ENCODE measurements around the gene SRGAP3. TPM values are rescaled to one million over a fixed set of nuclear protein-coding genes. Genes with fewer than 3 reads are reported as not detected.
"Not testable (repeated sequence)": the region's sequence is repeated elsewhere in the genome, so short reads cannot be mapped to it uniquely, and the experiment has no call there.

Gene SRGAP3
- 1 to 10 TPM; 1.7 to 3.4 TPM for total RNA-seq
- long read RNA-seq, donor 1, partial matches to known transcripts = 1 of 3 reads
- long read RNA-seq, donor 1, other reads (novel, unspliced or antisense) = 2 of 3 reads
- long read RNA-seq, donor 2, partial matches to known transcripts = 2 of 2 reads
- long read RNA-seq, donor 2, other reads (novel, unspliced or antisense) = 0 of 2 reads

DNA sequence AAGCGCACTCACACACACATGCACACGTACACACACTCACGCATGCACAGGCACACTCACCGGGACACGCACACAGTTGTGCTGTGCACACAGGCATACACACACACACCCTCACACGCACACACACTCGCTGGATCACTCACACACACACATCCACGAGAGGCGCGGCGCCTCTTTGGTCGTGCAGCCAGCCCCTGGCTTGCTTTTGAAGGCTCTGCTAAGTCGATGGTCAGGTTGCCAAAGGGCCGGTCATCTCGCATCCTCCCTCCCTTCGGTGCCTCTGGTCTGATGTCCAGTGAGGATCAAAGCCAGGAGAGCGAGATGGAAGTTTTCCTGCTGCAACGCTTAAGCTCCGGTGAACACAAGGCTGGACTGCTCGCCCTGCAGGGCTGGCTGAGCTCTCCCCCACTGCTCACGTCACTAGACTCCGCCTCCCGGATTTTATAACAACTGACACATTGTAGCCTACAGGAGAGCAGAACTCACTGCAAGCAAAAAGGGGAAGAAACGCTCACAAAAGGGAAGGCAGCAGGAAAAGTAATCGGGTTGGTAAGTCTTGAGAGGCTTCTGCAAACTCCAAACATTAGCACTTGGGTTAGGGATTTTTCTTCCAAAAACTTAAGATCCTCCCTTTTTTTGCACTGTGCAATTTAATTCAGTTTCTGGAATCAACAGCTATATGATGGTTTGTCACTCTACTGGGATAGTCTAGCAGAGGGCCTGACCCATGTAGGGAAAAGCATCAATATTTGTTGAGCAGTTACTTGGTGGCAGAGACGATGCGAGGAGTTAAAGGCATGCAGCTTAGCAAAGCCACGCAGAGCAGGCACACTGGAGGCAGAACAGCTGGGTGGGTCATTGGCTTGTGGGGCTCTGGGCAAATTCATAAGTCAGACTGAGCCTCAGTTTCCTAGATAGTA lies at the start of gene SRGAP3:
Gene SRGAP3 (minus strand): TSS at position 374 of the 920 bp plus-strand sequence. CDS start 695 bp downstream, outside the sequence.
- intact Hi-C loops (cut with DNase I) = no loop called here
- peak; percentile 94 for DNase-seq (ENCODE audit: low spot score)

DNA sequence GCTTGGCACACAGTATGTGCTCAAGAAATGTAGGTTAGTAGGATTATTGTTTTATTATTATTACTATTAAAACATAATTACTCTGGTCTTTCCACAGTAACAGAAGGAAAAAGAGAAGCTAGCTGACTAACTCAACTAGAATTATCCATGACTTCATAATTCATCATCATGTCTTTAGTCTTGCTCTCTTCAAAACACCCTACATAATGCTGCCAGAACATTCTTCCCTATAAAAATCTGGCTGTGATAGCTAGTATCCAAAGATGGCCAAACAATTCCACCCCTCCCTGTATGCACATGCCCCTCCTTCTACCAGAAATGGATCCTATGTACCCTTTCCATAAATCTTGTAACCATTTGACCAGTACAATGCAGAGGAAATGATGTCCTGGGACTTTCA lies 48.8 kb upstream of the SRGAP3 start:
- intact Hi-C loops (cut with DNase I) = no loop called here
- no peak for DNase-seq (ENCODE audit: low spot score)

DNA sequence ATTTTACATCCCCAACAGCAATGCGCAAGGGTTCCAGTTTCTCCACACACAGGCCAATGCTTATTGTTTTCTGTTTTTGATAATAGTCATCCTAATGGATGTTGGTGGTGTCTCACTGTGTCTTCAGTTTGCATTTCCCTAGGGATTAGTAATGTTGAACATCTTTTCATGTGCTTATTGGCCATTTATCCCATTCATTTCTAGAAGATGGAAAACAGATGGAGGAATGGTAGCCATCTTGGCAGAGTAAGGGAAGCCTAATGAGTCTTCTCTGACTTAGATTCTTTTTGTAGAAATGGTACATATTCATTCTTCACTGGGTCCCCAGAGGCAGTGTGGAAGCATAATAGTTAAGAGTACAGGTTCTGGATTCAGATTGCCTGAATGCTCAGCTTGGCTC lies 46.8 kb upstream of the SRGAP3 start:
- intact Hi-C loops (cut with DNase I) = no loop called here
- DNase-seq (ENCODE audit: low spot score) = no peak

DNA sequence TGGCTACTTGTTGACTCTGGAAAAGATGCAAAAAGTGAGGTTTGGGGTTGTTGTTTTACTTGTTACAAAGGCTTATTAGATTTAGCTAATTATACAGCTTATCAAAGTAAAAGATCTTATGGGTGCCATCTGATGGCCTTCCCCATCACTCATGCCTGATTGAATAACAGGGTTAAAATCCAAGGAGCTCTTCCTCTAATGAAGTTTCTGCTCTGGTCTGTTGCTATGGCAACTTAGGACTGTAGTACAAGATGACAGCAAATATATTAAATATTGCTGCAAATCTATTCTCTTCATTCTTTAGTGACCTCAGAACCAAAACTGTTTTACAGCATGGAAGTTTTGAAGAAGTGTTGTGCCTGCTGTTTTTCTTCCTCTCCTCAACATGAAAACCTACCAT lies 45.6 kb upstream of the SRGAP3 start:
- no peak for DNase-seq (ENCODE audit: low spot score)
- intact Hi-C loops (cut with DNase I) = no loop called here

DNA sequence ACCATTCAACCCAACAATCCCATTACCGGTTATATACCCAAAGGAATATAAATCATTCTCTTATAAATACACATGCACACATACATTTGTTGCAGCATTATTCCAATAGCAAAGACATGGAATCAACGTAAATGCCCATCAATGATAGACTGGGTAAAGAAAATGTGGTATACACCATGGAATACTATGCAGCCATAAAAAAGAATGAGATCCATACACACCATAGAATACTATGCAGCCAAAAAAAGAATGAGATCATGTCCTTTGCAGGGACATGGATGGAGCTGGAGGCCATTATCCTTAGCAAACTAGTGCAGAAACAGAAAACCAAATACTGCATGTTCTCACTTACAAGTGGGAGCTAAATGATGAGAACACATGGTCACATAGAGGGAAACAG lies 44.5 kb upstream of the SRGAP3 start:
- DNase-seq (ENCODE audit: low spot score); intact Hi-C loops (cut with DNase I): not testable (repeated sequence)

DNA sequence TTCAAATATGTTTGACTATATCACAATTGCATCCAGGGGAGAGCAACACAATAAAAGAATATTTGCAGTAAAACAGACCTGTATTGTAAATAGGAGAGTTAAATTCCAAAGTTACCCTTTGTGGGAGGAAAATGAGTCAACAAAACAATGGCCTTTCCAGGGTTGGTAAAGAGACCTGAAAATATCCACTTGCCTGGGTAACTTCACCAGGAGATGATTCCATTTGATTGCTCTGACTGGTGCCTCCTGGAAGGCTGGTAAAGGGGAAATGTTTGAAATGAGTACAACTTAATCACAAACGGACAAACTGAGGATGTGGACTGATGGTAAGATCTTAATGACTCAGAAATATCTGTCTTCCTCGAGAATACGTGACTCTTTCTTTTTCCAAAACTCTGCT lies 43.6 kb upstream of the SRGAP3 start:
- no peak for DNase-seq (ENCODE audit: low spot score)
- intact Hi-C loops (cut with DNase I) = no loop called here

DNA sequence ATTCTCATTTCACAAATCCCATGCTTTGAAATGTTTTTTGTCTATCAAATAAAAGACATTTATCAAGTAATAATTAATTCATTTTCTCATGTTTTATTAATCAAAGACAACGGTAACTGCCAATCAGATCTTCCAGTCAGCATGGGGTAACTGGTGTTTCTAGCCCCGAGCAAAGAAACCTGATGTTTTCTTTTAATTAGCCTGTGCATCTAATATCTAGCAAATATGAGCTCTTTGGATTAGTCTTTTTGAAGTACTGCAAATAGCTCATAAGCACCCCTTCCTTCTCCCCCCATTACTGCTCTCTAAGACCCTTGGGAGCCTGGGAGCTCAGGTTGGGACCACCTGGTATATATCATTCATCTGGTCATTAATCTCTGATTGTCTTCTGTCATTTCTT lies 43.1 kb upstream of the SRGAP3 start:
- intact Hi-C loops (cut with DNase I) = no loop called here

DNA sequence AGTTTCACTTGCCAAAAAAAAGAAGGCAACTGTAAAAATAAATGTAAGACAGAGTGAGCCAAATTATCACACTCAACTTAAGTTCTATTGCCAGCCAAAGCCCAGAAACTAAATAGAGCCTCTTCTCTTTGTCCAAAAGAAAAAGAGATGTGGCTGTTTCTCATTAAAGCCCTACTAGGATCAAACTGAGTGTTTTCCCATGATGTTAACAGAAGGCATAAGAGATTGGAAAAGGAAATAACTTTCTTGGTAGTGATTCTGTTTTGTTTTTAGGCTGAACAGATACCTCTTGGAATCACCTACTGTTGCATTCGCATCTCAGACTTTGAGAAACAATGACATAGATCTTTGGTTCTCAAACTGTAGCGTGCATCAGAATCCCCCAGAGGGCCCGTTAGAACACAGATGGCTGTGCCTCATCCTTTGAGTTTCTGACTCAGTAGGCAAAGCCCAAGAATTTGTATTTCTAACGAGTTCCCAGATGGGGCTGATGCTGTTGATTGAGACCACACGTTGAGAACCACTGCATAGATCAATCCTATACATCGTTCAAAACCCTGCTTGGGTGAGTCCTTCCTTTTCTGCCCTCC lies 42.5 kb upstream of the SRGAP3 start:
- intact Hi-C loops (cut with DNase I) = no loop called here
- DNase-seq (ENCODE audit: low spot score) = no peak

More for the DNA sequence above, 43.1 kb upstream of the SRGAP3 start:
- DNase-seq (ENCODE audit: low spot score) = no peak

DNA sequence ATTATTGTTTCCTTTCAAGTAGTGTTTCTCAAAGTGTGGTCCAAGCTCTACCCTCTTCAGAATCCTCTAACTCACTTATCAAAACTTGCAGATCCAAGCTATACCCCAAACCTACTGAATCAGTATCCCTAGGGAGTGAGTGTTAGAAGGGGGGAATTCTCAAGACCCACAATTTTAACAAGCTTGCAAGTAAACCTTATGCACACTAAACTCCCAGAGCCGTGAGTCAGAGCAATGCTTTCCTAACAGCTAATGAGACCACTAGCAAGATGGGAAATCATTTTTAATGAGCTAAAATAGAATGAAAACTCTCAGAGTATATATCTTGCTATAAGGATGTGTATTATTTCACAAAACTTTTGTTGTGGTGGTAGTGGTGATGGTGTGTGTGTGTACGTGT lies 41.1 kb upstream of the SRGAP3 start:
- intact Hi-C loops (cut with DNase I) = no loop called here
- no peak for DNase-seq (ENCODE audit: low spot score)

DNA sequence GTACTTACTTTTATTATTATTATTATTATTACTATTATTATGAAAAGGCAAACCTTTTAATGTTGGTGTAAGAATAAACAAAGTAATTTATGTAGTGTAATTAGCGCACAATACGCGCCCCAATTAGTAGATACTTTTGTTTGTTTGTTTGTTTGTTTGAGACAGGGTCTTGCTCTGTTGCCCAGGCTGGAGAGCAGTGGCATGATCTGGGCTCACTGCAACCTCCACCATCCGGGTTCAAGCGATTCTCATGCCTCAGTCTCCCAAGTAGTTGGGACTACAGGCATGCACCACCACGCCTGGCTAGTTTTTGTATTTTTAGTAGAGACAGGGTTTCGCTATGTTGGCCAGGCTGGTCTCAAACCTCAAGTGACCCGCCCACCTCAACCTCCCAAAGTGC lies 32.1 kb upstream of the SRGAP3 start:
- DNase-seq (ENCODE audit: low spot score); intact Hi-C loops (cut with DNase I): not testable (repeated sequence)

DNA sequence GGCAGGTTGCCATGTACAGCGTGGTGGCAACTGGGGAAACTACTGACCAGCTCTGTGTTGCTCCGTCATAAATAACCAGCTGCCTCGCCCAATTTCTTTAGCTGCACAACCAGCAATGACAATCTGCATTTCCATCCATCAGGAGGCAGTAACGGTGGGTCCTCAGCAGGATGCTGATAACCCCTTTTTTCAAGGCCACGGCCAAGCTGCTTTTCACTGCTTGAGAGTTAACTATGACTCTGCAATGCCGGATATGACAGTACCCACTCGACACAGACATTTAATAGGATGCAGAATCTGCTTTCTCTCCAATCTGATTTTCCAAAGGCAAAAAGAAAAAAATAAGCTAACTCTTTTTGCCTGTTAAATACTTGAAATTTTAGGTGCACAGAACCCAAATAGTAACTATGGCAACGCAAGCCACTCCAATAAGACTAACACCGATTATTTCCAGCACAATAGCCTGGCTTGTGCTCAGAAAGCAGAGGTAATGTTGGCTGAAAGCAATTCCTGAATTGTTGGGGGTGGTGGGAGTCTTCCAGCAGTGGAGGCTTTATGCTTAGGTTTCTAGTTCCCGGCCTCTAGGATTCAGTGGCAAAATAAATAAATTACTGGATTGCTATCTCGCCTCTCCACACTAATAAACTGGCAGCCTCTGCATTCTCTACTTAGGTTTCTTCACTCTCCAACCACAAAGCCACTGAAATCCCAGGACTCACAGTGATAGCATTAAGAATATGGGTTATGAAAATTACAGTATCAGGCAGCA lies 31.2 kb upstream of the SRGAP3 start:
- intact Hi-C loops (cut with DNase I) = no loop called here

DNA sequence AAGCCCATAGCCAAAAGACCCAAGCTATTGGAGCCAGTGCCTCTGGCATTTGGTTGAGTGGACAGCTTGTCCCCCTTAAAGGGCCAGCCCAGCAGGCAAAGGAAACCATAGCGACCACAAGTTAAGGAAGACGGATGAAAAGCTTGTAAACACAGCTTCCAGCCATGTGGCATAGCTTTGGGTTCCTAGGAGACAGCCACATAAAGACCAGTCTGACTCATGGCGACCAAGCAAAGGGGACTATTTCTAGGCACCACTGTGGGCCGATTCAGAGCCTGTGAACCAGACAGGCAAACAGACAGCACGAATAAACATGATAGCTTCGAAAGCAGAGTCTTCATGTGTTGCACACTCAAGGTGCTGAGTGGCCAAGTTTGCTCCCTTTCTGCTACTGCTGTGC lies 30.5 kb upstream of the SRGAP3 start:
- intact Hi-C loops (cut with DNase I) = no loop called here
- no peak for DNase-seq (ENCODE audit: low spot score)

More for the DNA sequence above, 31.2 kb upstream of the SRGAP3 start:
- no peak for DNase-seq (ENCODE audit: low spot score)

DNA sequence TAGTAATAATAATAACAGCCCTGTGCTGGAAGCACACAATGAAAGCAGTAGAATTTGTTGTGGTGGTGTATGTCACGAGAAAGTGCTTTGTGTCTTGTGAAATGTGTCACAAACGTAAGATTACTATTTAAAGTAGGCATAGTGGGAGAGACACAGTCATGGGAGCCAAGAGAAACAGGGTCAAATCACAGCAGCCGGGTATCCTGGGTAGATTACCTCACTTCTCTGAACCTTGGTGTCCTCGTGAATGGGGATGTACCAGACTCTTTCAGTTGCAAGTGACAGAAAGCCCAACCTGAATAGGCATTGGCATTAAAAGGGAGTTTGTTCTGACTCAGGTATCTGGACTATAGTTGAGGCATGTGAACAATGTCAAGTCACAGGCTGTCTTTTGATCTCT lies 29.1 kb upstream of the SRGAP3 start:
- intact Hi-C loops (cut with DNase I) = no loop called here

DNA sequence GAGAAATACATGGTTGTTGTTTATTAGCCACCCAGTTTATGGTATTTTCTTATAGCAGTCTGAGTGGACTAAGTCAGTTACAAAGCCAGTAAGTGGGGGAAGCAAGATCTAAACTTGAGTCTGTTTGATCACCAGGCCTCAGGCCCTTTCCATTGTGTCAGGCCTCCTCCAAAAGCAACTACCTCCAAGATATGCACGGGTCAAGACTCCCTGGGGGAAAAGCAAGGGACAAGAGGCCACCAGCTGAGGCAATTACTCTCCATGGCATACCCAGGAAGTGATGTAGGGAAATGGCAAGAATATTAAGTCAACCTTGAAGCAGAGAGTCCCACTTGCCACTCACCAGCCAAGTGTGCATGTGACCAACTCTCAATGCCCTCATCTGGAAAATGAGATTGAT lies 28.6 kb upstream of the SRGAP3 start:
- intact Hi-C loops (cut with DNase I) = no loop called here
- no peak for DNase-seq (ENCODE audit: low spot score)

More for the DNA sequence above, 29.1 kb upstream of the SRGAP3 start:
- no peak for DNase-seq (ENCODE audit: low spot score)

DNA sequence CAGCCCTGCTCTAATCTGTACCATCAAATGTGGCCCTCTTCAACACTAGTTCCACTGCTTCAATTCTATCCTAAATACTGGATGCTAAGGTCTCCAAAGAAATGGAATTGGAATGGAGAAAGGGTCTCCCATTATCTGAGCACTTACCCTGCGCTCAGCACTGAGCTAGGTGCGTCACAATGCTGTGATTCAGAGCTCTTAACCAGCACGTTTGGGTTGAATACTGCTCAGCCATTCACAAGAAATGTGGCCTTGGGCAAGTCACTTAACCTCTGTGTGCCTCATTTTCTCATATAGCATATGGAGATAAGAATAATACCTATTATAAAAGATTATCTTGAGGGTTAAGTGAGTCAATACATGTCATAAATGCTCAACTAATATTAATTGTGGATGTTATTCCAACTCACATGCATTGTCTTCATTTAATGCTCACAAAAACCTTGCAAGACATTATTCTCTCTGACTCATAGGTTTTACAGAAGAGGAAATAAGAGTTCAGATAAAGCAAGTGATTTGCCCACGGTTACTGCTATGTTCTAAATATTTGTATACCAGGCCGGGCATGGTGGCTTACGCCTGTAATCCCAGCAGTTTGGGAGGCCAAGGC lies 27.4 kb upstream of the SRGAP3 start:
- intact Hi-C loops (cut with DNase I) = no loop called here
- no peak for DNase-seq (ENCODE audit: low spot score)

DNA sequence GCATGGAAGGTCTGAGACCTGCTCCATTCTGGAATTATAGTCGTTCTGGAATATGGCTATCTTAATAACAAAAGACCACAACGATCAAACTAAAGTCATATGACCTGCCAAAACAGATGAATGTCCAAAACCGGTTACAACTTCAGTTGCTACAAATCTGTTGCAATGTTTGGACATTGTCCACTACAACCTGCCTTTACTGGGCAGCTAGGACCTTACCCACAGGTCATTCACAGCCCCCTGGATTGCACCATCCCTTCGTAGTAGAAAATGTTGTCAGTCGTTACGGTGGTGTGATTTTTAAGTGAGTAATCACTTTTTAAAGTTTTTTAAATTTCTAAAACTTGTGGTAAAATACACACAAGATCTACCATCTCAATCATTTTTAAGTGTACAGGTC lies 22.5 kb upstream of the SRGAP3 start:
- intact Hi-C loops (cut with DNase I) = loop anchor here in 1 of 2 donors (1.0 kb wide), 1 partner anchor 31 kb away; no protein-coding TSS in a partner anchor
- DNase-seq (ENCODE audit: low spot score) = no peak

DNA sequence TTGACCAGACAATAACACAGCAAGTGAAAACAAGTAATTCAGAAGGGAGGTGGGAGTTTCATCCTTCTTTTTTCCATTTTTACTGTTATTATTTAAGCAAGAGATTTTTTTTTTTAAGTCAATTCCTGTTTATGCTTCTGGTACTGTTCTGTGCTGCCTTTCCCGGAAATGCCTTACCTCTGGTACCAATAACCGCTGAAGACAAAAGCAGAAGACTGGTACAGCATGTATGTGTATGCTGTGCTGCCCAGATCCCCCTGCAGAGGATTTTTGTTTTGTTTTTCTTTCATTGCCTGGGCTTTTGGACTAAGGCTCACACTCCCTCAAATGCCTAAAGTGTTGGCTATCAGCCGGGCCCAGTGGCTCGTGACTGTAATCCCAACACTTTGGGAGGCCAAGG lies 21.3 kb upstream of the SRGAP3 start:
- DNase-seq (ENCODE audit: low spot score) = no peak

DNA sequence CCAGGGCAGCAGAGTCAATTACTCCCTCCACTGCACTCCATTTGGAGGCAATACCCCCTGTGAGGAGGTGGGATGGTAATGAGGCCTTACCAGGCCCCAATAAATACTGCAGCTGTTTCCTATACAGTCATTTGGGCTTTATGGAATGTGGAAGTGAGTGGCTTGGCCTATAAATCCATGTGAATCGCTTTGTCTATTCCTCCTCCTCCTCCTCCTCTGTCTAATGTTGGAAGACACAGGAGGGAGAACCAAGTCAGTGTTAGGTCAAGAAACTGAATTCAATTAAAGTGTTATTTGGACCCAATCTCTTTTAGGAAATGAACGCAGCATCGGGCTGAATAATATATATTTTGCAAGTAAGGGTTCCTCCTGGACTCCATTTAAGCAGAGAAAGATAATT lies 17.3 kb upstream of the SRGAP3 start:
- DNase-seq (ENCODE audit: low spot score) = no peak
- intact Hi-C loops (cut with DNase I) = no loop called here

More for the DNA sequence above, 21.3 kb upstream of the SRGAP3 start:
- intact Hi-C loops (cut with DNase I) = no loop called here

DNA sequence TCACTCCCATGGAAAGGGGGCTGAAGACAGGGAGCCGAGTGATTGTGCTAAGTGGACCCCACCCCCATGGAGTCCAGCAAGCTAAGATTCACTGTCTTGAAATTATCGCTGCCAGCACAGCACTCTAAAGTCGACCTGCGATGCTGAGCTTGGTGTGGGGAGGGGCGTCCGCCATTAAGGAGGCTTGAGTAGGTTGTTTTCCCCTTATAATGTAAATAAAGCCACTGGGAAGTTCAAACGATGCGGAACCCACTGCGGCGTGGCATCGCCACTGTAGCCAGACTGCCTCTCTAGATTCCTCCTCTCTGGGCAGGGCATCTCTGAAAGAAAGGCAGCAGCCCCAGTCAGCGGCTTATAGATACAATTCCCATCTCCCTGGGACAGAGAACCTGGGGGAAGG lies 10.9 kb upstream of the SRGAP3 start:
- DNase-seq (ENCODE audit: low spot score) = no peak

More for the DNA sequence above, 10.9 kb upstream of the SRGAP3 start:
- intact Hi-C loops (cut with DNase I) = no loop called here
